Breast epithelium (tissue), 4 donors: ENCODE data around the gene UNC45A. TPM values are rescaled to one million over a fixed set of nuclear protein-coding genes. Genes with fewer than 3 reads are reported as not detected.

Source experiments
- DNase-seq, 2 donors: peaks; one replicate each; pipeline ENCODE4 v3.0.0-alpha.2; 2019; ENCODE audit warnings: low spot score in 2 of 2
- H3K27ac ChIP-seq, 2 donors: fragments of 200-600 bp; sonication (generic) in 1 of 2; one replicate each; pipeline ENCODE4 v1.5.1; 2016 to 2019; ENCODE audit warnings: mild to moderate bottlenecking in 1 of 2
- H3K27me3 ChIP-seq, 2 donors: fragments of 200-600 bp; sonication (generic) in 1 of 2; one replicate each; pipeline versions ENCODE4 v1.5.1 to v1.6.0; 2017 to 2019; ENCODE audit warnings: control low read depth in 1 of 2, mild to moderate bottlenecking in 1 of 2
- H3K36me3 ChIP-seq: fragments of 200-600 bp; one replicate; pipeline ENCODE4 v1.5.1; 2019
- H3K4me1 ChIP-seq, 2 donors: fragments of 200-600 bp; sonication (generic); one replicate each; pipeline ENCODE4 v1.5.1; 2016 to 2019; ENCODE audit warnings: control low read depth in 1 of 2
- H3K4me3 ChIP-seq, 3 donors: fragments of 200-600 bp; sonication (generic); 1 replicate in 2 of 3; 2 replicates in 1 of 3; pipeline ENCODE4 v1.5.1; 2016 to 2019; ENCODE audit warnings: mild to moderate bottlenecking in 3 of 3, moderate library complexity in 2 of 3
- H3K9me3 ChIP-seq, 2 donors: fragments of 200-600 bp; sonication (generic) in 1 of 2; one replicate each; pipeline ENCODE4 v1.5.1; 2016 to 2019; ENCODE audit warnings: control low read depth in 1 of 2
- POLR2A ChIP-seq: fragments of 450-650 bp; IDR thresholded peaks from one replicate; pipeline ENCODE4 v1.6.1; 2016; ENCODE audit warnings: antibody characterized with exemption, mild to moderate bottlenecking, moderate library complexity
- POLR2AphosphoS5 ChIP-seq, 3 donors: sonication (generic); formaldehyde crosslinking; IDR thresholded peaks; one replicate each; pipeline ENCODE4 v1.6.1; 2017; ENCODE audit warnings: antibody characterized with exemption in 3 of 3
- intact Hi-C: fragments of 100-400 bp; cut with DNase I; formaldehyde crosslinking; loops from one replicate; pipeline ENCODE4 v1.15.1; 2023; ENCODE audit warnings: low total_unique reads
- total RNA-seq, 3 donors: library from RNA; depleted of rRNA; stranded (reverse); fragments of >200 nt; gene quantifications; one replicate each; pipeline ENCODE4 v1.1.0, GENCODE V29; 2016
- TF ChIP-seq, protein P1 (sequence below), 3 donors: fragments of 450-650 bp; IDR thresholded peaks; one replicate each; pipeline ENCODE4 v1.5.1; 2016 to 2017; ENCODE audit warnings: antibody characterized with exemption in 3 of 3, mild to moderate bottlenecking in 3 of 3, moderate library complexity in 3 of 3

Gene UNC45A
- total RNA-seq, 3 donors from 2014 or later, result 52.4 to 65.0 (median 59.8) TPM

- no peak for DNase-seq
- intact Hi-C loops, result no loop called here
- TF ChIP-seq POLR2A, result no peak
- TF ChIP-seq, protein P1, sequence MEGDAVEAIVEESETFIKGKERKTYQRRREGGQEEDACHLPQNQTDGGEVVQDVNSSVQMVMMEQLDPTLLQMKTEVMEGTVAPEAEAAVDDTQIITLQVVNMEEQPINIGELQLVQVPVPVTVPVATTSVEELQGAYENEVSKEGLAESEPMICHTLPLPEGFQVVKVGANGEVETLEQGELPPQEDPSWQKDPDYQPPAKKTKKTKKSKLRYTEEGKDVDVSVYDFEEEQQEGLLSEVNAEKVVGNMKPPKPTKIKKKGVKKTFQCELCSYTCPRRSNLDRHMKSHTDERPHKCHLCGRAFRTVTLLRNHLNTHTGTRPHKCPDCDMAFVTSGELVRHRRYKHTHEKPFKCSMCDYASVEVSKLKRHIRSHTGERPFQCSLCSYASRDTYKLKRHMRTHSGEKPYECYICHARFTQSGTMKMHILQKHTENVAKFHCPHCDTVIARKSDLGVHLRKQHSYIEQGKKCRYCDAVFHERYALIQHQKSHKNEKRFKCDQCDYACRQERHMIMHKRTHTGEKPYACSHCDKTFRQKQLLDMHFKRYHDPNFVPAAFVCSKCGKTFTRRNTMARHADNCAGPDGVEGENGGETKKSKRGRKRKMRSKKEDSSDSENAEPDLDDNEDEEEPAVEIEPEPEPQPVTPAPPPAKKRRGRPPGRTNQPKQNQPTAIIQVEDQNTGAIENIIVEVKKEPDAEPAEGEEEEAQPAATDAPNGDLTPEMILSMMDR (IDR thresholded peaks at IDR 0.05), result no peak
- no peak for TF ChIP-seq POLR2AphosphoS5 (IDR thresholded peaks at IDR 0.05)
- Histone ChIP-seq H3K9me3 (no peaks in the 10 kb centered on the region), H3K36me3 (peaks cover 20% of the 10 kb centered on the region), H3K27ac (no peak overlapping the region), H3K4me3 (no peak overlapping the region), H3K4me1 (no peaks in the 10 kb centered on the region), H3K27me3 (no peaks in the 10 kb centered on the region)
Measured at GRCh38 chr15:90913398-90913944, 21.6 kb upstream of the UNC45A start.

- no peaks in the 10 kb centered on the region for H3K4me1 ChIP-seq
- H3K27me3 ChIP-seq, result no peaks in the 10 kb centered on the region
- TF ChIP-seq POLR2A (no peak), POLR2AphosphoS5 (IDR thresholded peaks at IDR 0.05) (no peak)
- TF ChIP-seq, protein P1 (IDR thresholded peaks at IDR 0.05), result no peak
- H3K4me3 ChIP-seq, result no peak overlapping the region
- H3K36me3 ChIP-seq, result peaks cover 20% of the 10 kb centered on the region
- H3K9me3 ChIP-seq, result no peaks in the 10 kb centered on the region
- DNase-seq, result no peak
- no peak overlapping the region for H3K27ac ChIP-seq
- intact Hi-C loops, result no loop called here
Measured at GRCh38 chr15:90914305-90915080, 20.6 kb upstream of the UNC45A start.

GRCh38 chr15:90915216-90915807 lies 19.8 kb upstream of the UNC45A start:
- no peaks in the 10 kb centered on the region for H3K27me3 ChIP-seq
- no peak for DNase-seq
- H3K4me1 ChIP-seq, result no peaks in the 10 kb centered on the region
- TF ChIP-seq POLR2A, result no peak
- TF ChIP-seq, protein P1 (IDR thresholded peaks at IDR 0.05), result no peak
- no peak for TF ChIP-seq POLR2AphosphoS5 (IDR thresholded peaks at IDR 0.05)
- H3K4me3 ChIP-seq, result no peak overlapping the region
- no peak overlapping the region for H3K27ac ChIP-seq
- intact Hi-C loops, result no loop called here
- peaks cover 20% of the 10 kb centered on the region for H3K36me3 ChIP-seq
- H3K9me3 ChIP-seq, result no peaks in the 10 kb centered on the region

GRCh38 chr15:90915808-90916440 lies 19.2 kb upstream of the UNC45A start:
- TF ChIP-seq, protein P1 (IDR thresholded peaks at IDR 0.05), result no peak
- TF ChIP-seq POLR2A (no peak), POLR2AphosphoS5 (IDR thresholded peaks at IDR 0.05) (no peak)
- no peaks in the 10 kb centered on the region for H3K27me3 ChIP-seq
- no peak for DNase-seq
- no peak overlapping the region for H3K4me3 ChIP-seq
- H3K27ac ChIP-seq, result no peak overlapping the region
- H3K9me3 ChIP-seq, result no peaks in the 10 kb centered on the region
- H3K4me1 ChIP-seq, result no peaks in the 10 kb centered on the region
- peaks cover 20% of the 10 kb centered on the region for H3K36me3 ChIP-seq
- intact Hi-C loops, result no loop called here

DNA sequence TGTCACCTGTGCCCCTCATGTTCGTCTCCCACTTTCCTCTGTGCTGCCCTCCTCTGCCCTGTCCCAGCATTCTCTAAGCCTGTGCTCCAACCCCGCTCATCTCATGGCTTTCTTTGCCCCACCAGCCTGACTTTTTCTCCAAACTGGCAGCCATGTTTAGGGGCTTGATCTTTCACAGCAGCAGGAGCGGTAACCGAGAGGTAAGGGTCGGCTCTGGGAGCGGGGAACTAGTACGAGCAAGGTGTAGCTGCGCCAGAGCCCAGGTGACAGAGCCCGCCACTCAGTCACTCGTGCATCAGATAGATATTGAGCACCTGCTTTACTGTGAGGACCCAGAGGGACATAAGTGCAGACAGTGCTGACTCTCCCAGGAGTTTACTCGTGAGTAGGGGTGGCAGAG lies 18.6 kb upstream of the UNC45A start:
- H3K4me3 ChIP-seq, result no peak overlapping the region
- no peak overlapping the region for H3K27ac ChIP-seq
- no peak for DNase-seq
- TF ChIP-seq POLR2AphosphoS5 (IDR thresholded peaks at IDR 0.05) (no peak), POLR2A (no peak)
- H3K27me3 ChIP-seq, result no peaks in the 10 kb centered on the region
- no peaks in the 10 kb centered on the region for H3K9me3 ChIP-seq
- intact Hi-C loops, result no loop called here
- H3K4me1 ChIP-seq, result no peaks in the 10 kb centered on the region
- peaks cover 20% of the 10 kb centered on the region for H3K36me3 ChIP-seq
